HG03575 (cell line): ENCODE data around the gene GLIS1.
"Not testable (repeated sequence)": the region's sequence is repeated elsewhere in the genome, so short reads cannot be mapped to it uniquely, and the experiment has no call there.

Experiments used
- ATAC-seq: cut with Tn5 transposase; IDR thresholded peaks from one replicate; pipeline ENCODE4 v1.9.1; 2021; ENCODE audit not compliant: unreplicated experiment, insufficient number of reproducible peaks, low FRiP score; ENCODE audit errors: extremely low read depth

The GLIS1 gene

DNA sequence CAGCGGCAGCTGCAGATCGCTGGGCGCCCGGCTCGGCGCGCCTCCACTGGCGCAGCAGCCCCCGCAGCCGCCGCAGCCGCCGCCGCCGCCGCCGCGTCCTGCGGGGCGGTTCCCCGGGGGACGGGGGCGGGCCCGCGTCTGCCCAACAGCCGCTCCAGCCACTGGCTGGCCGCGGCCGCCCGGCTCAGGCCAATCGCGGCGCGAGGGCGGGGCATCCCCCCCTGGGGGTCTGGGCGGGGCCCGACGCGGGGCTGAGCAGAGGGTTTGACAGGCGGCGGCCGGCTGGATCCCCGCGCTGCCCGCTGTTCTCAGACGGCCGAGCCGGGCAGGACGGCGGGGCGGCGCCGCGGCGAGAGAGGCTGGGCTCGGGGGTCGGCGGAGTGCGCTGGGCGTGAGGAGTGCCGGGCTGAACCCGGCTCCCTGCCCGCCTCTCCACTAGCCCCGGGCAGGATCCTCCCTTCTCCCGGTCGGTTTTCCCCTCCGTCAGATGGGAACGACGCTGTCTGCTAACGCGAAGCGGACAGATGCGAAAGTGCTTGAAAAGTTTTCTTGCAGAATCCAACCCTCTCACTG is at the start of gene GLIS1:
GLIS1 (minus strand) TSS at position 56 of the 573 bp plus-strand sequence. CDS start 1,100 bp downstream, outside the sequence.
- no peak for ATAC-seq

- ATAC-seq, result no peak
These were observed 48.7 kb upstream of the GLIS1 start for GRCh38 chr1:53787655-53788054.

DNA sequence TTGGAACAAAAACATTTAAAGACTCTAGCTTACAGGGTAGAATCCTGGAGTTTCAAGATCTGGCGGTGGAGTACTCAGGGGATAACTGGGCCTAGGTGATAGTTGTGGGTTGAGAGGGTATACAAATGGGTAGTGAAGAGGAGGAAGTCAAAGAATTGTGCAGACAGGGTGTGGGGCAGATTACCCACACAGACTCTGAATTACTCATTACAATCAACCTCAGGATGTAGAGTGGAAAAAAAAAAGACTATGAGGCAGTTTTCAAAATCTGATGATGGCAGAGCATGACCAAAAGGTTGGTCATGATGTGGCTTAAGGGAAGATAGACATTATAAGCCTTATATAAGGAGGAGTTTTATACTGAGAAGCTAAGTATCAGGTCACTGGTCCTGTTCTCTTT is 44.1 kb upstream of the GLIS1 start:
- no peak for ATAC-seq

DNA sequence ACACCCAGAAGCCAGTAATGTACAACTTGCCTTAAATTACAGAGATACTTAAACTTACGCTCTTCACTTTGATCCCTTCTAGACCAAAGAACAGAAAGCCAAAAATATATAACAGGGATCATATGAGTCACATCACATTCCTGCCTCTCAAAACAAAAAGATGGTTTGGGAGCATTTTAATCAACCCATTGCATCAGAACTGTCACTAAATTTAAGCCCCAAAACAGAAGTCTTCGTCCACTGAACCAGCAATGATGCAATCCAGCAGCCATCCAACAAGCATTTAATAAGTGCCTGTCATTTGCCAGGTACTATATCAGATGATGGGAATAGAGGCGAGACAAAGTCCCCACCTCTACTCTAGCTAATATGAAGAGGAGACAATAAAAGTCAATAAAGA is 42.7 kb upstream of the GLIS1 start:
- no peak for ATAC-seq

DNA sequence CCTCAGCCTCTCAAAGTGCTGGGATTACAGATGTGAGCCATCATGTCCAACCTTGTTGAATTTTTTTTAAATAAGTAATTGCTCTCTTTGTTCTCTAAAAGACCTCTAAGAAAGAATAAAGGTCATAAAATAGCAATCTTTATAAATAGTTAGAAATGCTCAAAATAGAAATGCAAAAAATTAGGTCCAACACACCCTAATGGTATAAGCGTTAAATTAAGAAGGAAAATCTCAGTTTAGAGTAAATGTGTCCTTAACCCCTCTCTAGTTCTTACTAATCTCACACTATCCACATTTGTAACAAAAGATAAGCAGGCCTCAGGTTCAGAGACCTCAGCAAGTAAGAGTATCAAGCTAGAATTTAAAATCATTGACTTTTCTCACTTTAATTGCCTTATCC is 38.3 kb upstream of the GLIS1 start:
- ATAC-seq, result no peak

DNA sequence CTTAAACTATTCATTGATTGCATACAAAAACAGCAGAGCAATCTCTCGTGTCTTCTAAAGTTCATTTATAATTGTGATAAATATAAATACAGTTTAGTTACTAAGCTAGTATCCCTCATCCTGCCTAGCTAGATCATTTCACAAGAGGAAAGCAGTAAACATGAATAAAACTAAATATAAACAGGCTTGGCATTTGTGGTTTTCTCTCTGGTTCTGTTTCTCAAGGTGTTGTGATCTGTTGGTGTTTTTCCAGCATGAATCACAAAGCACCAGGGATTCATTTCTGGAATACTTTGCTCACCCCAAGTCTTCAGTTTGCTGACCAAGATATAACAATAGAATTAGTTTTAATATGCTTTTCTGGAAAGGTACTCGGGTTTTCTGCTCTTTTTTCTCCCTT is 32.7 kb upstream of the GLIS1 start:
- ATAC-seq, result no peak

DNA sequence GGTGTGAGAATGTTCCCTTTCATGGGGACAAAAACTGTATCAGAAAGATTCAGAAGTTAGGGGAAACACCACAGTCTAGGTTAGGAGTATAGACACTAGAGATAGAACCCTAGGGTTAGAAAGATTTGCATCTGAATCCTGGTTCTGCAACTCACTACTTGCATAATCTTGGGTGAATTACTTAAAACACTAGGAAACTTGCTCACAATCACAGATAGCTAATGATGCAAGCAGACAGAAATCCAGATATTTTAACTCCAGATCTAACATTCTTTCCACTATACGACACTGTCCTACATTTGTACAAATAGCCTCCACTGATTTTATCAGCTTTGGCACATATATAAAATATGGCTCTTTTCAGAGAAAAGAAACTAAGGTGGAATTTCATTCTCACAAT is 30.8 kb upstream of the GLIS1 start:
- no peak for ATAC-seq

- no peak for ATAC-seq
These were observed 30.2 kb upstream of the GLIS1 start for GRCh38 chr1:53769184-53769583.

GRCh38 chr1:53766831-53767405 is 28.0 kb upstream of the GLIS1 start:
- ATAC-seq, result no peak

DNA sequence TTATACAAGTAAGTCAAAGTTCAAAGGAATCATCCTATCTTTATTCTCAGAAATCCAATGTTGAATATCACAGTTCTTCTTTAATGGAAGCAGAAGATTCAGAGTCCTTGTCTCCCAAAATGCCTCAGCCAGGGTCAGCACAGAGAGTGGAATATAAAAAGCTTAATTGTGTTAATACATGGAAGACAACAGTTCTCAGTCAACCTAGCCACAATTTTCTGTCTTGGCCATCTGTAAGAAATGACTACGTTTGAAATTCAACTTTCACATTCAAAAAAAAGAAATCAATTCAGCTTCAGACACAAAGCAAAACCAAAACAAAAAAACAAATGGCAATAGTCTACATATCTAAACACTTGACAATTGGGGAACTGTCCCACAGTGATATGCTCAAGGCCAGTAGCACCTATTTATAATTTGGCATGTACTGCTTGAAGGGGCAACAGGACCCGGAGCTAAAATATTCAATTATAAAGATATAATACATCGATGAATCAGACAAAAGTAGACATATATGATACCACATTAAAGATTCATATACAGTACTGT is 27.3 kb upstream of the GLIS1 start:
- ATAC-seq, result no peak

GRCh38 chr1:53765657-53766056 is 26.7 kb upstream of the GLIS1 start:
- no peak for ATAC-seq

- ATAC-seq, result no peak
These were observed 24.9 kb upstream of the GLIS1 start for GRCh38 chr1:53763911-53764310.

- ATAC-seq, result no peak
These were observed 24.5 kb upstream of the GLIS1 start for GRCh38 chr1:53763461-53763860.

DNA sequence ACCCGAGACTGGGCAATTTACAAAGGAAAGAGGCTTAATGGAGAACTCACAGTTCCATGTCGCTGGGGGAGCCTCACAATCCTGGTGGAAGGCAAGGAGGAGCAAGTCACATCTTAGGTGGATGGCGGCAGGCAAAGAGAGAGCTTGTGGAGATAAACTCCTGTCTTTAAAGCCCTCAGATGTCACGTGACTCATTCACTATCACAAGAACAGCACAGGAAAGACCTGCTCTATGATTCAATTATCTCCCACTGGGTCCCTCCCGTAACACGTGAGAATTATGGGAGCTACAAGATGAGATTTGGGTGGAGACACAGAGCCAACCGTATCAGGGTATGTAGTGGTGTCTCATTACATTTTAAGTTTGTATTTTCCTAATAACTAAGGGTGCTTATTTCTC is 21.5 kb upstream of the GLIS1 start:
- ATAC-seq, result not testable (repeated sequence)

GRCh38 chr1:53755874-53756273 is 16.9 kb upstream of the GLIS1 start:
- ATAC-seq, result no peak

DNA sequence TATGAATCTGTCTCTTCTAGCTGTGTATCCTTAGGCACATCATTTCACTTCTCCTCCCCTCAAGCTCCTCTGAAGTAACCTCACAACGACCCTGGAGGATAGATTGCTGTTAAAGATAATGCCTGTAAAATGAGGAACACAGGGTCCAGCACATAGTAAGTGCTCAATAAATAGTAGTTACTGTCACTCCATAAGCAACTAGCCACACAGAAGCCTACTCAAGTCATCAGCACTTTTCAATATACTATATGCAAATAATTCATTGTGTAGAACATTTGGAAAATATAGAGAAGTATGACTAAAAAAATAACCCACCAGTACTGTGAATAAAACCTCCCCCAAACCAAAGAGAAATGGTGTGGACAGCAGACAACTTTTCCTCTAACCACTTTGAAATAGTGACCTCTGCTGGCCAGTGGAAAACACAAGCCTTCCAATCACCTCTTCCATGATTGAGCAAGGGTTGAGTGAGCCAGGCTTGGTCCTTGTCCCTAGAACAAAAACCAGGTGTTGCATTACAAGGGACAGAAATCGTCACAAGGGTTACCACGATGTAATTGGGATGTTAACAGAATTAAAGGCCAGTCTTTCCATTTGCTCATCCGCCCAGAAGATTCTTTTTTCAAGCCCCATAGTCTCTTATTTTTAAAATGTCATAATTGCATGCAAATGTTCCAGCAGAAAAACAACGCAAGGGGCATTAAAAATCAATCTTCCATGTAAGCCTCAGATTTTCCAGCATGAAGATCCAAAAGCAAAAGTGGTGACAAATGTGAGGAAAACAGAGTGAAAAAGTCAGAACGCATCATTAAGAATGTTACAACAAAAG is 15.7 kb upstream of the GLIS1 start:
- no peak for ATAC-seq

- ATAC-seq, result no peak
These were observed 13.3 kb upstream of the GLIS1 start for GRCh38 chr1:53752281-53752680.

- no peak for ATAC-seq
These were observed 8.9 kb upstream of the GLIS1 start for GRCh38 chr1:53747841-53748240.

GRCh38 chr1:53740621-53741105 is 1.7 kb upstream of the GLIS1 start:
- ATAC-seq, result no peak
